Hepatic stellate cell (primary cell): ENCODE results near the gene RGS9.

Experiments
- DNase-seq: peaks from one replicate; pipeline ENCODE4 v3.0.0; 2011; ENCODE audit warnings: low spot score

RGS9 gene

GRCh38 chr17:65219124-65219523 lies 82.0 kb downstream of the RGS9 start:
- DNase-seq, result no peak

GRCh38 chr17:65219707-65220106 lies 82.5 kb downstream of the RGS9 start:
- DNase-seq, result no peak

- DNase-seq, result no peak
Measured at GRCh38 chr17:65220732-65221131, 83.6 kb downstream of the RGS9 start.

- DNase-seq, result peak; percentile 46
Measured at GRCh38 chr17:65222214-65222738, 85.1 kb downstream of the RGS9 start.

- no peak for DNase-seq
Measured at GRCh38 chr17:65225061-65225460, 87.9 kb downstream of the RGS9 start.

GRCh38 chr17:65226227-65226626 lies 89.1 kb downstream of the RGS9 start:
- no peak for DNase-seq

GRCh38 chr17:65227637-65228036 lies 90.5 kb downstream of the RGS9 start:
- no peak for DNase-seq

- DNase-seq, result no peak
Measured at GRCh38 chr17:65228287-65228686, 91.1 kb downstream of the RGS9 start.

- peak; percentile 56 for DNase-seq
Measured at GRCh38 chr17:65228734-65229620, 91.8 kb downstream of the RGS9 start.

GRCh38 chr17:65229621-65229995 lies 92.4 kb downstream of the RGS9 start:
- no peak for DNase-seq

- DNase-seq, result no peak
Measured at GRCh38 chr17:65230040-65230439, 92.9 kb downstream of the RGS9 start.

GRCh38 chr17:65231086-65231485 lies 93.9 kb downstream of the RGS9 start:
- DNase-seq, result no peak

GRCh38 chr17:65231662-65232335 lies 94.6 kb downstream of the RGS9 start:
- DNase-seq, result peak; percentile 86

GRCh38 chr17:65235284-65235683 lies 98.1 kb downstream of the RGS9 start:
- DNase-seq, result no peak

GRCh38 chr17:65236321-65236720 lies 99.2 kb downstream of the RGS9 start:
- DNase-seq, result no peak

- DNase-seq, result no peak
Measured at GRCh38 chr17:65243838-65244625, 106.9 kb downstream of the RGS9 start.

GRCh38 chr17:65246252-65246651 lies 109.1 kb downstream of the RGS9 start:
- DNase-seq, result no peak

- no peak for DNase-seq
Measured at GRCh38 chr17:65249774-65250173, 112.6 kb downstream of the RGS9 start.

- no peak for DNase-seq
Measured at GRCh38 chr17:65254166-65254565, 117.0 kb downstream of the RGS9 start.

- no peak for DNase-seq
Measured at GRCh38 chr17:65259281-65259680, 122.1 kb downstream of the RGS9 start.

GRCh38 chr17:65259696-65260485 lies 122.7 kb downstream of the RGS9 start:
- no peak for DNase-seq

GRCh38 chr17:65260626-65261025 lies 123.5 kb downstream of the RGS9 start:
- no peak for DNase-seq
